Body of pancreas (tissue), 4 donors: ENCODE results near the gene SPACDR. TPM values are rescaled to one million over a fixed set of nuclear protein-coding genes. Genes with fewer than 3 reads are reported as not detected.

Source experiments
- ATAC-seq: fragments of 150-250 bp; one replicate; pipeline ENCODE4 v1.9.1; 2016
- DNase-seq, 4 donors: peaks; one replicate each; pipeline ENCODE4 v3.0.0-alpha.2; 2019
- H3K27ac ChIP-seq, 4 donors: fragments of 200-600 bp; sonication (generic); 1 replicate in 3 of 4; 2 replicates in 1 of 4; pipeline versions ENCODE4 v1.5.1 to v1.6.1; 2016 to 2019; ENCODE audit warnings: mild to moderate bottlenecking in 1 of 4, mixed read lengths in 1 of 4, moderate library complexity in 1 of 4
- H3K27me3 ChIP-seq, 2 donors: fragments of 200-600 bp; sonication (generic); one replicate each; pipeline ENCODE4 v1.6.0; 2016; ENCODE audit warnings: mild to moderate bottlenecking in 1 of 2
- H3K36me3 ChIP-seq, 2 donors: fragments of 200-600 bp; sonication (generic); replicated peaks in 1 of 2; 2 replicates each; pipeline ENCODE4 v1.5.1; 2016; ENCODE audit warnings: low read depth in 2 of 2; ENCODE audit not compliant: insufficient read depth in 1 of 2
- H3K4me1 ChIP-seq: fragments of 200-600 bp; sonication (generic); one replicate; pipeline ENCODE4 v1.6.0; 2016
- H3K4me3 ChIP-seq, 2 donors: fragments of 200-600 bp; sonication (generic); 1 replicate in 1 of 2; 2 replicates in 1 of 2; pipeline ENCODE4 v1.5.1; 2016 to 2019
- H3K9me3 ChIP-seq, 3 donors: fragments of 200-600 bp; sonication (generic); 1 replicate in 2 of 3; 2 replicates in 1 of 3; pipeline ENCODE4 v1.5.1; 2016
- POLR2A ChIP-seq, 3 donors: fragments of 450-650 bp; IDR thresholded peaks; one replicate each; pipeline ENCODE4 v1.6.1; 2016; ENCODE audit warnings: antibody characterized with exemption in 3 of 3, mild to moderate bottlenecking in 2 of 3
- WGBS, 2 donors: methylation state at CpG; one replicate each; pipeline ENCODE4 v1.1.5; 2017; 5-methylcytosine and 5-hydroxymethylcytosine counted together
- intact Hi-C: fragments of 100-400 bp; cut with DNase I; formaldehyde crosslinking; loops from one replicate; pipeline ENCODE4 v1.15.1; 2023
- total RNA-seq, 2 donors: library from RNA; depleted of rRNA; stranded (reverse); fragments of >200 nt; gene quantifications; one replicate each; pipeline ENCODE4 v1.1.0, GENCODE V29; 2016
- TF ChIP-seq, protein P1 (sequence below), 7 experiments: fragments of 450-650 bp in 4 of 7; fragments of 200-600 bp in 3 of 7; sonication (generic) in 3 of 7; IDR thresholded peaks; one replicate each; pipeline ENCODE4 v1.5.1; 2016 to 2019; ENCODE audit warnings: antibody characterized with exemption in 7 of 7

Gene SPACDR
- total RNA-seq, 2 donors from 2014 or later = 1.0 TPM; not detected in 1

GRCh38 chr7:100483090-100483721 is 19.1 kb upstream of the SPACDR start:
- Histone ChIP-seq H3K4me3 (peak overlapping the region; percentile 9 to 18), H3K27me3 (no peaks in the 10 kb centered on the region), H3K4me1 (peaks cover 15% of the 10 kb centered on the region), H3K9me3 (no peaks in the 10 kb centered on the region), H3K36me3 (no peaks in the 10 kb centered on the region), H3K27ac (peak overlapping the region in 3 of 4 donors; percentile 44 to 61 (median 45))
- ATAC-seq (peak; percentile 69), DNase-seq (peak; percentile 59 to 75 (median 66))
- intact Hi-C loops = no loop called here
- WGBS, 2 donors = 0 to 3% methylated on average over 14 to 28 of the region's 79 CpGs
- TF ChIP-seq, protein P1, sequence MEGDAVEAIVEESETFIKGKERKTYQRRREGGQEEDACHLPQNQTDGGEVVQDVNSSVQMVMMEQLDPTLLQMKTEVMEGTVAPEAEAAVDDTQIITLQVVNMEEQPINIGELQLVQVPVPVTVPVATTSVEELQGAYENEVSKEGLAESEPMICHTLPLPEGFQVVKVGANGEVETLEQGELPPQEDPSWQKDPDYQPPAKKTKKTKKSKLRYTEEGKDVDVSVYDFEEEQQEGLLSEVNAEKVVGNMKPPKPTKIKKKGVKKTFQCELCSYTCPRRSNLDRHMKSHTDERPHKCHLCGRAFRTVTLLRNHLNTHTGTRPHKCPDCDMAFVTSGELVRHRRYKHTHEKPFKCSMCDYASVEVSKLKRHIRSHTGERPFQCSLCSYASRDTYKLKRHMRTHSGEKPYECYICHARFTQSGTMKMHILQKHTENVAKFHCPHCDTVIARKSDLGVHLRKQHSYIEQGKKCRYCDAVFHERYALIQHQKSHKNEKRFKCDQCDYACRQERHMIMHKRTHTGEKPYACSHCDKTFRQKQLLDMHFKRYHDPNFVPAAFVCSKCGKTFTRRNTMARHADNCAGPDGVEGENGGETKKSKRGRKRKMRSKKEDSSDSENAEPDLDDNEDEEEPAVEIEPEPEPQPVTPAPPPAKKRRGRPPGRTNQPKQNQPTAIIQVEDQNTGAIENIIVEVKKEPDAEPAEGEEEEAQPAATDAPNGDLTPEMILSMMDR (IDR thresholded peaks at IDR 0.05) = peak; percentile 67 to 99 (median 97)
- no peak for TF ChIP-seq POLR2A (IDR thresholded peaks at IDR 0.05)

- intact Hi-C loops = no loop called here
Measured at GRCh38 chr7:100482728-100483089, 18.6 kb upstream of the SPACDR start.

GRCh38 chr7:100481466-100481865 is 17.4 kb upstream of the SPACDR start:
- Histone ChIP-seq H3K27ac (no peak overlapping the region), H3K4me3 (no peak overlapping the region), H3K4me1 (peaks cover 31% of the 10 kb centered on the region), H3K27me3 (no peaks in the 10 kb centered on the region), H3K36me3 (no peaks in the 10 kb centered on the region), H3K9me3 (no peaks in the 10 kb centered on the region)
- intact Hi-C loops = no loop called here
- WGBS, 2 donors = 79 to 81% methylated on average over 1 of the region's 1 CpG
- DNase-seq = no peak
- TF ChIP-seq, protein P1 (IDR thresholded peaks at IDR 0.05) = no peak
- no peak for TF ChIP-seq POLR2A (IDR thresholded peaks at IDR 0.05)
- ATAC-seq = no peak

More at GRCh38 chr7:100482728-100483089, 18.6 kb upstream of the SPACDR start:
- H3K27ac ChIP-seq = peak overlapping the region in 3 of 4 donors; percentile 18 to 61 (median 45)
- H3K4me1 ChIP-seq = peaks cover 18% of the 10 kb centered on the region
- H3K4me3 ChIP-seq = peak overlapping the region in 1 of 2 donors; percentile 18
- no peaks in the 10 kb centered on the region for H3K36me3 ChIP-seq
- WGBS, 2 donors = 26 to 34% methylated on average over 13 to 14 of the region's 14 CpGs
- no peaks in the 10 kb centered on the region for H3K9me3 ChIP-seq
- H3K27me3 ChIP-seq = no peaks in the 10 kb centered on the region
- TF ChIP-seq, protein P1 (IDR thresholded peaks at IDR 0.05) = no peak
- TF ChIP-seq POLR2A (IDR thresholded peaks at IDR 0.05) = no peak
- DNase-seq (no peak), ATAC-seq (no peak)

DNA sequence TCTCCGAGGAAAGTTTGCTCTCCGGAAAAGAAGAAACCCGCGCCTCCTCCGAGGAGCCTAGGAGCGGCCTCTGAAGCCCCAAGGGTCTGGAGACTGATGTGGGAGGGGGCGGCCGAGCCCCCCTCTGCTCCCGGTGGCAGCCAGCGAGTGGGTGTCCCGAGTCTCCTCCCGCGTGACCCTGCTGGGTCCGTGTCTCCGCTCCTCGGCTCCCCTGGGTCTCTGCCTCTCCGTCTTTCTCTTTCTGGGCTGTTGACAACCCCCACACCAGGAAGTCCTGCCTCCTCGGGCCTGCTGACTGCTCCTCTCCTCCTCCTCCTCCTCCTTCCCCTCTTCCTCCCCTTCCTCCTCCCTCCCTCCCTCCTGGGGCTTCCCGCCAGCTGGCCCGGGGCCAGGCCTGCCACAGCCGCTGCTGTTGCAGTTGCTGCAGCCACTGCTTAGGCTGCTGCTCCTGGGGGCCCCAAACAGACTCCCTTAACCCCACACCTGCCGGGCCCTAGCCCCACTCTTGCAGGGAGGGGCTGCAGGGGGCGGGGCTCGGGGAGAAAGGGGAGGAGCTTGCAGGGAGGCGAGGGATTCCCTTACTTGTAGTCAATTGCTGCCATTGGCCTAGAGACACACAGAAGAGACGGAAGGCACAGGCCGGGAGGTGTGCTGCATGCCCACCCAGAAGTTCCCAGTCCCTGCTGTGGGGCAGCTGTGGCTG is 15.0 kb upstream of the SPACDR start, which contains the start of gene TSC22D4:
Gene TSC22D4, minus strand, starts transcription at position 257 of the 703 bp plus-strand sequence. CDS start 1,176 bp downstream, outside the sequence.
- intact Hi-C loops = loop anchor here (10.0 kb wide), 1 partner anchor 206 kb away; no protein-coding TSS in a partner anchor
- peaks cover 44% of the 10 kb centered on the region for H3K4me1 ChIP-seq
- peak; percentile 49 to 93 (median 87) for TF ChIP-seq POLR2A (IDR thresholded peaks at IDR 0.05)
- TF ChIP-seq, protein P1 (IDR thresholded peaks at IDR 0.05) = no peak
- peak; percentile 95 to 96 (median 96) for DNase-seq
- H3K4me3 ChIP-seq = peak within 1 kb of the TSS; percentile 66 to 94
- no peaks in the 10 kb centered on the region for H3K9me3 ChIP-seq
- ATAC-seq = peak; percentile 86
- no peaks in the 10 kb centered on the region for H3K36me3 ChIP-seq
- WGBS, 2 donors = 1% methylated on average over 22 of the region's 27 CpGs
- no peaks in the 10 kb centered on the region for H3K27me3 ChIP-seq
- peak within 1 kb of the TSS; percentile 46 to 86 (median 84) for H3K27ac ChIP-seq
